WTC11 (cell line): ENCODE measurements around the gene CLDN9. TPM values are rescaled to one million over a fixed set of nuclear protein-coding genes. Genes with fewer than 3 reads are reported as not detected.

Source experiments
- AFF4 ChIP-seq: sonication (generic); formaldehyde crosslinking; IDR thresholded peaks from 2 replicates; pipeline ENCODE4 v1.8.1; 2023; ENCODE audit warnings: mild to moderate bottlenecking, missing genetic modification reagents, borderline replicate concordance
- AR ChIP-seq: fragments of 250-450 bp; sonication (Bioruptor Pico); IDR thresholded peaks from 2 replicates; pipeline ENCODE4 v1.9.0; 2021; ENCODE audit warnings: mild to moderate bottlenecking
- CDX4 ChIP-seq: fragments of 250-450 bp; sonication (Bioruptor Pico); IDR thresholded peaks from 2 replicates; pipeline ENCODE4 v1.9.0; 2021; ENCODE audit warnings: moderate library complexity, mild to moderate bottlenecking, inconsistent platforms, borderline replicate concordance
- E2F5 ChIP-seq: sonication (generic); formaldehyde crosslinking; IDR thresholded peaks from 2 replicates; pipeline ENCODE4 v1.8.1; 2022; ENCODE audit warnings: mild to moderate bottlenecking, moderate library complexity, missing genetic modification reagents
- ELF4 ChIP-seq: sonication (generic); formaldehyde crosslinking; IDR thresholded peaks from 2 replicates; pipeline ENCODE4 v1.8.1; 2022; ENCODE audit warnings: low read depth, mild to moderate bottlenecking, moderate library complexity, missing genetic modification reagents
- FOXJ3 ChIP-seq: sonication (generic); formaldehyde crosslinking; IDR thresholded peaks from 2 replicates; pipeline ENCODE4 v1.9.0; 2021; ENCODE audit warnings: missing genetic modification reagents, mild to moderate bottlenecking, borderline replicate concordance
- FOXP1 ChIP-seq: sonication (generic); formaldehyde crosslinking; IDR thresholded peaks from 2 replicates; pipeline ENCODE4 v1.8.0; 2022; ENCODE audit warnings: missing genetic modification reagents, mild to moderate bottlenecking, moderate library complexity, borderline replicate concordance
- IRF1 ChIP-seq: sonication (generic); formaldehyde crosslinking; IDR thresholded peaks from 2 replicates; pipeline ENCODE4 v1.8.0; 2023; ENCODE audit warnings: missing genetic modification reagents
- IRF2 ChIP-seq: sonication (generic); formaldehyde crosslinking; IDR thresholded peaks from 2 replicates; pipeline ENCODE4 v1.8.0; 2022; ENCODE audit warnings: low read depth, missing genetic modification reagents, borderline replicate concordance
- KAT7 ChIP-seq: sonication (generic); formaldehyde crosslinking; IDR thresholded peaks from 2 replicates; pipeline ENCODE4 v1.8.1; 2023; ENCODE audit warnings: missing genetic modification reagents, mild to moderate bottlenecking, borderline replicate concordance
- NFE2L1 ChIP-seq: sonication (generic); formaldehyde crosslinking; IDR thresholded peaks from 2 replicates; pipeline ENCODE4 v1.8.1; 2023; ENCODE audit warnings: missing genetic modification reagents
- NR2C2 ChIP-seq: sonication (generic); formaldehyde crosslinking; IDR thresholded peaks from 2 replicates; pipeline ENCODE4 v1.8.0; 2022; ENCODE audit warnings: mild to moderate bottlenecking, missing genetic modification reagents
- PRDM15 ChIP-seq: sonication (generic); formaldehyde crosslinking; IDR thresholded peaks from 2 replicates; pipeline ENCODE4 v1.8.0; 2022; ENCODE audit warnings: missing genetic modification reagents
- SMAD3 ChIP-seq: sonication (generic); formaldehyde crosslinking; IDR thresholded peaks from 2 replicates; pipeline ENCODE4 v1.8.0; 2022; ENCODE audit warnings: missing genetic modification reagents, mild to moderate bottlenecking, borderline replicate concordance
- SOX15 ChIP-seq: fragments of 250-450 bp; sonication (Bioruptor Pico); IDR thresholded peaks from 2 replicates; pipeline ENCODE4 v1.9.0; 2021; ENCODE audit warnings: mild to moderate bottlenecking
- TP53 ChIP-seq: sonication (generic); formaldehyde crosslinking; IDR thresholded peaks from 2 replicates; pipeline ENCODE4 v1.8.1; 2023; ENCODE audit warnings: mild to moderate bottlenecking, missing genetic modification reagents
- ZBTB21 ChIP-seq: sonication (generic); formaldehyde crosslinking; IDR thresholded peaks from 2 replicates; pipeline ENCODE4 v1.8.1; 2023; ENCODE audit warnings: mild to moderate bottlenecking, missing genetic modification reagents, borderline replicate concordance
- ZNF138 ChIP-seq: sonication (generic); formaldehyde crosslinking; conservative IDR thresholded peaks from 2 replicates; pipeline ENCODE4 v1.8.1; 2022; ENCODE audit warnings: mild to moderate bottlenecking, moderate library complexity, missing genetic modification reagents
- ZNF512 ChIP-seq: sonication (generic); formaldehyde crosslinking; IDR thresholded peaks from 2 replicates; pipeline ENCODE4 v1.8.1; 2022; ENCODE audit warnings: missing genetic modification reagents, borderline replicate concordance
- ZSCAN18 ChIP-seq: fragments of 250-450 bp; sonication (Bioruptor Pico); IDR thresholded peaks from 2 replicates; pipeline ENCODE4 v2.1.2; 2022; ENCODE audit warnings: mild to moderate bottlenecking, moderate library complexity
- total RNA-seq: library from RNA; stranded (reverse); gene quantifications from 3 replicates; pipeline ENCODE4 v1.2.3, GENCODE V29; 2021

CLDN9 gene
- total RNA-seq, 1 experiment from 2014 or later = 0.92 TPM

- TF ChIP-seq ZNF138 (0 out of 2 replicates have a peak, but pooled peaks have one; percentile 66), AFF4 (CRISPR knock-in tag) (no peak), SMAD3 (peak; percentile 84; the same call in 1 of the 2 replicates), E2F5 (peak; percentile 100), NR2C2 (CRISPR knock-in tag) (0 out of 2 replicates have a peak, but pooled peaks have one; percentile 29), ZNF512 (CRISPR knock-in tag) (0 out of 2 replicates have a peak, but pooled peaks have one; percentile 17), AR (no peak), PRDM15 (CRISPR knock-in tag) (peak; percentile 61), IRF1 (CRISPR knock-in tag) (peak; percentile 91), ELF4 (CRISPR knock-in tag) (no peak; the same call in 1 of the 2 replicates), KAT7 (CRISPR knock-in tag) (no peak), FOXJ3 (no peak), FOXP1 (CRISPR knock-in tag) (peak; percentile 84), SOX15 (no peak), ZBTB21 (CRISPR knock-in tag) (no peak; the same call in 1 of the 2 replicates), TP53 (CRISPR knock-in tag) (peak; percentile 82), NFE2L1 (CRISPR knock-in tag) (peak; percentile 69; the same call in 1 of the 2 replicates), IRF2 (CRISPR knock-in tag) (no peak), CDX4 (CRISPR knock-in tag) (no peak), ZSCAN18 (no peak)
These were observed 43.8 kb upstream of the CLDN9 start, which contains the start of gene PAQR4 (continued) for GRCh38 chr16:2968738-2969544.
